DMS79 treated with DMSO at 0.1 percent for 48 hours (cell line): ENCODE results near the gene CHRM5.
"Not testable (repeated sequence)": the region's sequence is repeated elsewhere in the genome, so short reads cannot be mapped to it uniquely, and the experiment has no call there.

Experiments used
- DNase-seq: peaks from one replicate; lab custom pipeline; 2025; lab: John Stamatoyannopoulos, UW

The CHRM5 gene

DNA sequence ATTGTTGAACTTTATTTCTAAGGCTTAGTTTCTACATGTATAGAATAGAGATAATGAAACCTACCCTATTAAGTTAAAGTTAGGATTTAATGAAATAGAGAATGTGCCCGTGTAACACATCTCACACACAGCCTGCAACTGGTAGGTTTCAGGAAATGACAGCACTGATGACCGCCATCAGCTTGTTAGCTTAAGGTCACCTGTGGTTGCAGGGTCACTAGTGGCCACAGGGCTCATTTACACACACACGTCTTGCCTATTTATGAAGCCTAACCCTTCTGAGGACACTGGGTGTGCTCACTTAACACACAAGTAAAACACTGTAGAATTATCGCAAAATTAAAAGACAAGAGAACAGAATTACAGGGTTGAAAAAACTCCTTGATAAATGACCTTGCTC lies 20.1 kb downstream of the CHRM5 start:
- DNase-seq: no peak

DNA sequence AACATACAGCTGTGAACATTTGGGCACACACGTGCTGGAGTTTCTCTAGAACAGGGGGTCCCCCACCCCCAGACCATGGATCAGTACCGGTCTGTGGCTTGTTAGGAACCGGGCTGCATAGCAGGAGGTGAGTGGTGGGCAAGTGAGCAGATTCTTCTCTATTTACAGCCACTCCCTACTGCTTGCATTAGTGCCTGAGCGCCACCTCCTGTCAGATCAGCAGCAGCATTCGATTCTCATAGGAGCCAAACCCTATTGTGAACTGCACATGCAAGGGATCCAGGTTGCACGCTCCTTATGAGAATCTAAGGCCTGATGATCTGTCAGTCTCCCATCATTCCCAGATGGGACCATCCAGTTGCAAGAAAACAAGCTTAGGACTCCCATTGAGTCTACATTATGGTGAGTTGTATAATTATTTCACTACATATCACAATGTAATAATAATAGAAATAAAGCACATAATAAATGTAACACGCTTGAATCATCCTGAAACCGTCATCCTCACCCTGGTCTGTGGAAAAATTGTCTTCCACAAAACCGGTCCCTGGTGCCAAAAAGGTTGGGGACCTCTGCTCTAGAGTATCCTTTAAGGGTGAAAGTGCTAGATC lies 25.8 kb downstream of the CHRM5 start:
- no peak for DNase-seq

DNA sequence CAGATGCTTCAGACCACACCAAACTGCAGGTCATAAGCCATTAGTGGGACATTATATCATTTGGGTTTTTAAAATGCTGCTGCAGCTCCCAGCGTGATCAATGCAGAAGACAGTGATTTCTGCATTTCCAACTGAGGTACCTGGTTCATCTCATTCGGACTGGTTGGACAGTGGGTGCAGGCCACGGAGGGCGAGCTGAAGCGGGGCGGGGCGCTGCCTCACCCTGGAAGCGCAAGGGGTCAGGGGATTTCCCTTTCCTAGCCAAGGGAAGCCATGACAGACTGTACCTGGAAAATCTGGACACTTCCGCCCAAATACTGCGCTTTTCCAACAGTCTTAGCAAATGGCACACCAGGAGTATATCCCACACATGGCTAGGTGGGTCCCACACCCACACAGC lies 27.4 kb downstream of the CHRM5 start:
- DNase-seq: not testable (repeated sequence)

DNA sequence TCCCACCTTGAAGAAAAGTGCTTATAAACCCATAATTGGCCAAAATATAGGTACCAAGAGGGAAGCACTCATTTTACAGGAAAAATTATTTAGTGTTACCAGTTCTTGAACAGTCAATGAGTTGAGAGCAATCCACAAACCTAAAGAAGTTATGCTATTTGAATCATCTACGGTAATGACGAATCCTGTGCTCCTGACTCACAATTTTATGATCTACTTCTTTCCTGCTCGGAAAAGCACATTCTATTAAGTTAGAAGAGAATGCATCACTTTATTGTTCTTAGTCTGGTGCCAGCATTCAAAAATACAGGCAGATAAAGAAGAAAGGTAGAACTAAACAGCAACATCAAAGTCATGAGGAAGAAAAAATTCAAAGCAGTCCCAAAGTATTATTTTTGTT lies 33.2 kb downstream of the CHRM5 start:
- no peak for DNase-seq

DNA sequence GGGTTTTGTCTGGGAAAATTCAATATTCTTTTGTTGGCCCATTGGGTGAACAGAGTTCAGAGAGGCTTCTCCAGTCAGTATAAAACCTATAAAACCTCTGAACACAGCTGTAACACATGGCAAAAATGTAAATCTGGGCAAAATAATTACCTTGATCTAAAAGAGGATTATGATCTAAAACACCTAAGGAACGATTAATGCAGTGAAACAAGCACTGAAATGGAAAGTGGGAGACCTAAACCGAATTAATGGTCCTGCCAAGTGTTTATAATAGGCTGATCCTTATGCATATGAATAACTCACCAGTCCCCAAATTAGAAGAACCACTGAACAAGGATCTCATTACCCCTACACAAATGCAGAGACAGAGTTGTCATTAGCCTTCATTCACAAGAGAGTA lies 38.1 kb downstream of the CHRM5 start:
- DNase-seq: no peak

DNA sequence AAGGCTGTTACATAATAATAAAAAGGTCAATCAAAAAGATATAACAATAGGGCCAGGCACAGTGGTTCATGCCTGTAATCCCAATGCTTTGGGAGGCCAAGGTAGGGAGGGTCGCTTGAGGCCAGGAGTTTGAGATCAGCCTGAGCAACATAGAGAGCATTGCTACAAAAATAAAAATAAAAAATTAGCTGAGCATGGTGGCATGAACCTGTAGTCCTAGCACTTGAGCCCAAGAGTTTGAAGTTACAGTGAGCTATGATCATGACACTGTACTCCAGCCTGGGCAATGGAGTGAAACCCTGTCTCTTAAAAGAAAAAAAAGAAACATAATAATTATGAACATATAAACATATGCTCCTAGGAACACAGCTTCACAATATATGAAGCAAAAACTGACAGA lies 41.4 kb downstream of the CHRM5 start:
- no peak for DNase-seq

DNA sequence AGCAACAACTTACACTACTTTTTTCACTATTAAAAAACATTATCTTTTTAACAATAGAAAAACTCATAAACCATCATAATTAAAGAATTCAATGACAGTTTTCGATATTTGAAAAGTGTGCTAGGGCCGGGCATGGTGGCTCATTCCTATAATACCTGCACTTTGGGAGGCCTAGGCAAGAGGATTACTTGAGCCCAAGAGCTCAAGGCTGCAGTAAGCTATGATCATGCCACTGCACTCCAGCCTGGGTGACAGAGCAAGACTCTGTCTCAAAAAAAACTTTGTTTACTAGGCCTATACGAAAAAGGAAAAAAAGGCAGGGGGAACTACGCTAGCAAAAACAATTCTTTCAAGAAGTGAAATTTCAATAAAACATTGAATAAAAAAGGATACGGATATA lies 42.6 kb downstream of the CHRM5 start:
- no peak for DNase-seq

DNA sequence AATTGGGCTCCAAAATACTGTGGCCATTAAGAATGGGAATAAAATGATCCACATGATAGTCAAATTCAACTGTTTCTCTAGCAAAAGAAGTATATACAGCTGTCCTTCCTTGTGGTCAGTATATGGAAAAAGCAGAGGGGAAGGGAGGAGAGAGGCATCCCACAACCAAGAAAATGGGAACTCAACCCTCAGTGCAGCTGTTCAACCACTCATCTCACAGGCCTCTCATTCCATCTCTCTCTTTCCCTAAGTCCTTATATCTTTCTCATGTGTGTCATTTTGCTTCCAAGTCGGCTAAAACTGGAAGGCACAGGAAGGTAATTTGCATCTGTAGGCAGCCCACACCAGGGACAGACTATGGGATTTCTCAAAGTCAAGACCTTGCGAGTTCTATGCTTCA lies 43.2 kb downstream of the CHRM5 start:
- DNase-seq: no peak

DNA sequence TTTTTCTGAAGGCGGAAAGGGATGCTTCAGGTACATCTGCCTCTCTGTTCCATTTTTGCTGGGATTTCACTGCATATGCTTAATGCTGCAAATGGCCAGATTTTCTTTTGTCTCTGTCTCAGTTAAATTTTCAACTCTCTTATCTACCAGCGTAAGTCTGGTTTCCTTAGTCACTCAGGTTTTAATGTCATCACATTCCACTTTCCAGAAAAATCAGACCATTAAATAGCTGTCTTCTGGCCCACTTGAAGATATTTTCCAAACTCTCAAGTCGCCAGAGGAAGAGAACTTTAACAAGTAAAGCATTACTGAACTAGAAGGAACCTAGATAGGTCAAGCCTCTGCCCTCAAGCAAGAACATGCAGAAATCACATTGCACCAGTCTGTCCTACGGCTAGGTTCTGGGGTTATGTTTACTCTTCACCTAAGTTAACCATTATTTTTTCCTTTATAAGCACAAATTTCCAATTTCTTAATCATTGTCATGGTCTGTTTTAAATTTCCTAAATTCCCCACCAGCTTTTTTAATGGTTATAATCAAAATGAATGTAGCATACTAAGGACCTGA lies 44.2 kb downstream of the CHRM5 start:
- DNase-seq: no peak

DNA sequence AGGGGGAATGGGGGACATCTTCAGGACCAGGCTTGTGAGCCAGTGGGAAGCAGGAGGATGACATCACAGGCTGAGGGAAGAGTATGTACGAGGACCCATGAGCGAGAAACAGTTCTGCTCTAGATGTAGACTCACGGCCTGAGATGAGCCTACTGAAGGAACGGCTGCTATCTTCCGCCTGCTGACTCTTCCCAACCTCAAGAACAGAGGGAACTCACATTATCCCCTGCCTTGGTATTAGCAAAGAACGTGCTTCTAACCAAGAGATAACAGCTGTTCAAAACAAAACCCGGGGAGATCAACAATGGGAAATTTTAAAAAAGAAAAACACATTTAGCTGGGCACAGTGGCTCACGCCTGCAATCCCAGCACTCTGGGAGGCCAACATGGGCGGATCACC lies 45.4 kb downstream of the CHRM5 start:
- no peak for DNase-seq

DNA sequence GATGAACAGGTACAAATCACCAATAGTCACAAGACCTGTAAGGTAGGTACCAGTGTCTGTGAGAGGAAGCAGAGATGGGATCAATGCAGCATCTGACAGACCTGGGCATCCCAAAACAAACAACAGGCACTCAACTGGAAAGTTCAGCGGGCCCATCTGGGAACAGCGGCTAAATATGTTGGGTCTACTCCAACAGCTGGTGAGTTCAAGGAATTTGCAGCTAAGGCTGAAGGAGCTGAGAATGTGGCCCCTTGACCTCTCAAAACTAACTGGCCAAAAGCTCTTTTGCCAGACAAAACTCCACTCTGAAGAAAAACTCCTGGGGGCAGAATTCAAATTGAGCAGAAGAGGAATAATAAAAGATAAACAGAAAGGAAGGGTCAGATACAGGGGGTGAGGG lies 46.3 kb downstream of the CHRM5 start:
- no peak for DNase-seq

DNA sequence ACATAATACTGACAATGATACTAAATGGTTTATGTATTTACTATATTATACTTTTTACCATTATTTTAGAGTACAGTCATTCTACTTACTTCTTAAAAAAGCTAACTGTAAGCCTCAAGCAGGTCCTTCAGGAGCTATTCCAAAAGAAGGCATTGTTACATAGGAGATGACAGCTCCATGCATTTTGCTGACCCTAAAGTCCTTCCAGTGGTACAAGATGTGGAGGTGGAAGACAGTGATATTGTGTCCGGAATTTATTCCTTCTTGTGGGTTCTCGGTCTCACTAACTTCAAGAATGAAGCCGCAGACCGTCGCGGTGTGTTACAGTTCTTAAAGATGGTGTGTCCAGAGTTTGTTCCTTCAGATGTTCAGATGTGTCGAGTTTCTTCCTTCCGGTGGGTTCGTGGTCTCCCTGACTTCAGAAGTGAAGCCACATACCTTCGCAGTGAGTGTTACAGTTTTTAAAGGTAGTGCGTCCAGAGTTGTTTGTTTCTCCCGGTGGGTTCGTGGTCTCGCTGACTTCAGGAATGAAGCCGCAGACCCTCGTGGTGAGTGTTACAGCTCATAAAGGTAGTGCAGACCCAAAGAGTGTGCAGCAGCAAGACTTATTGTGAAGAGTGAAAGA lies 49.8 kb downstream of the CHRM5 start:
- no peak for DNase-seq

DNA sequence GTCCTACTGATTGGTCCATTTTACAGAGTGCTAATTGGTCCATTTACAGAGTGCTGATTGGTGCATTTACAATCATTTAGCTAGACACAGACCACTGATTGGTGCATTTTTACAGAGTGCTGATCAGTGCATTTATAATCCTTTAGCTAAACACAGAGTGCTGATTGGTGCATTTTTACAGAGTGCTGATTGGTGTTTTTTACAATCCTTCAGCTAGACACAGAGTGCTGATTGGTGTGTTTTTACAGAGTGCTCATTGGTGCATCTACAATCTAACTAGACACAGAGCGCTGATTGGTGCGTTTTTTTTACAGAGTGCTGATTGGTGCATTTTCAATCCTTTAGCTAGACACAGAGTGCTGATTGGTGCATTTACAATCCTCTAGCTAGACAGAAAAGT lies 50.4 kb downstream of the CHRM5 start:
- DNase-seq: not testable (repeated sequence)

DNA sequence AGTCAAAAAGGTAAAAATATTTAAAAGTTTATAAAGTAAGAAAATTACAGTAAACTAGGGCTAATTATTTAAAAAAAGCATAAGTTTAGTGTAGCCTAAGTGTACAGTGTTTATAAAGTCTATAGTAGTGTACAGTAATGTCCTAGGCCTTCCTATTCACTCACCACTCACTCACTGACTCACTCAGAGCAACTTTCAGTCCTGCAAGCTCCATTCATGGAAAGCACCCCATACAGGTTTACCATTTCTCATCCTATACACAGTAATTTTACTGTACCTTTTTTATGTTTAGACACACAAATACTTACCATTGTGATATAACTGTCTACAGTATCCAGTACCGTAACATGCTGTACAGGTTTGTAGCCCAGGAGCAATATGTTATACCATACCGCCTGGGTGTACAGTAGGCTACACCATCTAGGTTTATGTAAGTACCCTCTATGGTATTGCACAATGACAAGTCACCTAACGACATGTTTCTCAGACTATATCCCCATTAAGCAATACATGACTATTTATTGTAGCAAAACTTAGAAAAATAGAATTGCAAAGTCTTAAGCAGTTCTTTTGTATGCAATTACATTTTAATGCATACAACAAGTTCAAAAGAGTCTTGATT lies 51.2 kb downstream of the CHRM5 start:
- no peak for DNase-seq

DNA sequence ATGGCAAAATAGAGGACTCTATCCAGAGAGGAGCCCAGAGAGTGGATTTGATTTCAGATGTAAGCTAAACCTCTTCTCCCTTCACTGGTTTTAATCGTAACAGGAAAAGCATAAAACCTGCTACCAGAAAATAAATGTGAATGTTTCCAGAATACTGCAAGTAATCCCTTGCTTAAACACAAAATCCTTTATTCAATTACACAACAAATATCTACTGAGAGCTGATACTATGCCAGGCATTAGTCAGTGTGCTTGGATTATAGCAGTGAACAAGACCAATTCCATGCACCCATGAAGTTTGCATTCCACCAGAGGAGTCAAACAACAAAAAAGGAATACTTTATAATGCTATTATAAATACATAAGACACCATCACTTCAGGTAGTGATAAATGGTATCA lies 55.6 kb downstream of the CHRM5 start:
- no peak for DNase-seq

DNA sequence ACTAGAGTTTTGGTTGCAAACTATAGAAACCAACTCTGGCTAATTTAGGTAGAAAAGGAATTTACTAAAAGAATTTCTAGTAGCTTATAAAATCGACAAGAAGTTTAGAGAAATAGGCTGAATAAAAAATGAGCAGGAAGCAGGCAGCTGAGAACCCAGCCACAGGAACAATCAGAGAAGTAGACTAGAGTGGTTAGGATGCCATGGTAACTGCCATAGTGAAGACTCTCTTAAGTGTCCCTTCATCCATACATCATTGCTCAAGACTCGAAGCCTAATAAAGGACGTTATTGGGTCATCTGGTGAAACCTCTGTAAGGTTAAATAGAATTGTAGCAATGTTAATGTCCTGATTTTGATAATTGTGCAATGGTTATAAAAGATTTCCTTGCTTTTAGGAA lies 57.0 kb downstream of the CHRM5 start:
- peak; percentile 66 for DNase-seq

DNA sequence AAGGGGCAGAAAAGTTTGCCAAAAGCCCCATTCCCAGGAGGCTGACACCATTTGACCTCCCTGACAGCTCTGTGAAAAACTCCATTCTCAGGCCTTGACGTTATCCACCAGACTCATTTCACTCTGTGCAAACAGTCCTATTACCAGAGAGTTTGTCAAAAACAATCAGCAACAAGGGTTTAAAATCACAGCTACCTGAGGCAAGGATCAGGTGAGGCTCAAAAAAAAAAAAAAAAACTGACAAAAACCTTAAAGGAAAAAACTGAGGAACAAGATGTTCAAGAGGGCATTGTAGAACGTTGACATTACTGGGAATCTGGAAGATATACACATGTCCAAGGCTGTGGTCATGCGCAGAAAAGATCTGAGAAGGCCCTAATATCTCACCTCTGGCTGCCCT lies 59.3 kb downstream of the CHRM5 start:
- no peak for DNase-seq

DNA sequence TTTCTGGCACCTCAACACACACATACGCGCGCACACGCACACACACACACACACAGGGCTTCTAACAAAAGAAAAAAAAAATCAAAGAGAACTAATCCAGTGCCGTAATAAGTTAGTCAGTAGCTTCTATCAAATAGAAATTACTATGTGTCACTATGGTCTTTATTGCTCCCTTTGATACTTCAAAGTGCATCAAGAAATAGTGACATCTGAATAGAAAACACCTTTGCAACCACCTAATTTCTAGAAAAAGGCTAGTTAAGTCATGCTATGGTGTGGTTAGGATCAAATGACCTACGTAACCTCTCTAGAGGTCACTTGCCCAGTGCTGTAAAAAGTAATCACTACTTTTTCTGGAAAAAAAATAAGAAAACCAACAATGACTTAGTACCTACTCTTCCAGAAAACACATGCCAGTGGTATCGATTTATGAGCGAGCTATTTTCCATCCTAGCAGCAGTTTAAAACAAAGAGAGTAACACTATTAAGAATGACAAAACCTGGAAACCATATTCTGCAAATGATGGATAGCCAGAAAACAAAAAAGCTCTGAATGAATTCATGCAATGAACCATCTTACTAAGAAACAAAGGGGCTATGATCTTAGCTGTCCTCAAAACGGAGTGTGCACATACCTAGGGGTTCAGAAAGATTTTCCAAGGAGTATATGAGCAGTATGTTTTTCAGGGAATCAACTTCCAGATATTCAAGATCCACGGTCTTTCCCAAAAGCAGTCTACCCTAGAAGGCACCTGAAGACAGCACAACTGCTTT lies 63.9 kb downstream of the CHRM5 start:
- DNase-seq: no peak

DNA sequence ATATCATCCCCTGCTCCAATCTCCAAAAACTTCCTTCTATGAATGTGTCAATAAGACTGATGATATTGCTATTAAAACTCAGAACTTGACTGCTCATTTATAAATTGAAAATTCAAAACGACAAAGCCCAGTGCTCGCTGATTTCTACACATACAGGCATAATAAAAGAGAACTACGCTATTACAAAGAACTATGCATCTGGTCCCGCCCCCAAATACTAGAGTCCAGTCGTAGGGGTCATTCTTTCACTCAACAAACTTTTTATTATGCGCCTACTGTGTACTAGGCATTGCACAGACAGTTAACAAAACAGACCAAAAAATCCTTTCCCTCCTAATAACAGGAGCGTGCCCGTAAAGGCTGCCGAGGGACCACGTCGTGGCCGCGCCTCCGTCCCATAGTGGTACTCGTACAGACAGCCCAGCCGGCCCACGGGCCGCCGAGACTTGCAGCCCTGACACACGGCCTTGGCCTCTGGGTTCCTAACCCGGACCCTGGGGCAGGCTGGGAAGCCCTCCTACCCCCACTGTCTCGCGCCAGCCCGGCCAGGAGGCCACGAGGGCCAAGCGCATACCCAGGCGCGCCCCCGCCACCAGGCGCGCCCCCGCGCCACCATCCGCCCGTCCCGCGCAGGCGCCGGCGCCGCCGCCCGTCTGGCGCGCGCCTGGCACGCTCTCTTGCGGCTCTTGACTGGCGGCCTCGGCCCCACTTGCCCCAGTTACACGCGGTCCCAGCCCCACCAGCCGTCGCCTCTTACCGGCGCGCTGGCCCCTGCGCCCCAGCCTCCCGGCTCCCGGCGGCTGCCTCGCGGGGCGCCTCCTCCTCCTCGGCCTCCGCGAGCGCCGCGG lies 70.0 kb downstream of the CHRM5 start:
- DNase-seq: peak; percentile 13

DNA sequence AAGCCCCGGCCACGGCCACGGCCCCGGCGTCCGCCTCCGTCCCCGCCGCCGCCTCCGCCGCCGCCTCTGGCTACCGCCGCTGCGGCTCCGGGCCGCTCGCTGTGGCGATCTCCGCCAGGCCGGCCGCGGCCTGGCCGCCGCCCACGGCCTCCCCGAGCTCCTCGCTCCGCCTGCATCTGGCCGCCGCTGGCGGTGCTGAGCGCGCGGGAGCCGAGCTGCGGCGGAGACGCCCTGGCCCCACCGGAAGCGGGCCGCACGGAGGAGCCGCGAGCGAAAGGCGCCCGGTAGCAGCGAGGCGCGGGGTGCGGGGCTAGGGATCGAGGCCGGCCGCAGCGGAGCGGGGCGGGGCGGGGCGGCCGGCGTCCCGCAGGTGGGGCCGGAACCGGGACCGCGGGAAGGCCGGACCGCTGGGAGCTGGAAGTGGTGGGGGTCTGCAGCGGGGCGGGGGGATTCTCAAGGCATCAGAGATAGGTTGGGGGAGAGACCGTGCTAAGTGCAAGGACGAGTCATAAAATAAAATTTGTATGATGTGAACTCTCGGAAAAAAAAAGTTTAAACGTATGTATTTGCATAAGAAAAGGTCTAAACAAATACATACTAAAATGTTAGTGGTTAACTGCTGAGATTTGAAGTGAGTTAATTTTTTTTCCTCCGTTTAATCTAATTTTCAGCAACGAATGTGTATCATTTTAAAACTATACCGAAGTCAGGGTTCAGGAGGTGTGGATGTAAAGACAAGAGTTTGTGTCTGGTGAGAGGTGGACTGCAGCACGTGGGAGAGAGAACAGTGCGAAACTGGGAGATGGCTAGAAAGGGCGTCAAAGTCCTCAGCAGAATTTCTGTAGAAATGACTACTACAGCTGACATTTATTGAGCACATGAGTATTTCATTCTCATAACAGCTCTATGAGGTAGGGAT lies 70.8 kb downstream of the CHRM5 start, which contains the start of gene AVEN:
AVEN (minus strand) TSS at position 334 of the 919 bp plus-strand sequence; CDS start at position 176, 158 bp downstream.
- no peak for DNase-seq

DNA sequence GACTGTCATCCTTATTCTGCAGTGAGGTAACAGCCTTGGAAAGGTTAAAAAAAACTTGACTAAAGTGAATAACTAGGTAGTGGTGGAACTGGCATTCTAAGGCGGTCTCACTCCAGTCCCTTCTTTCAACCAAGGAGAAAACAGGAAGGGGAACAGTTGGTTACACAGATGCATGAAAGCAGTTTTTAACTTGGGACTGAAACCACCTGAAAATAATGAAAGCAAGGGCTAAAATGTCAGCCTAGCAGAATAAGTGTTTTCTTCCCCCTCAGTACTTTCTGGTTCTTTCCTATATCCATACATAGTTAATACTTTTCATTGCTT lies 71.5 kb downstream of the CHRM5 start:
- no peak for DNase-seq
